Progenitor cell of endocrine pancreas (in vitro differentiated cells): ENCODE measurements around the gene ANKRD33B. TPM values are rescaled to one million over a fixed set of nuclear protein-coding genes. Genes with fewer than 3 reads are reported as not detected.
A peak's percentile ranks its signal among the peaks of the same experiment; 100 is the strongest.

Experiments
- DNase-seq: peaks from one replicate; pipeline ENCODE4 v3.0.0; 2021; ENCODE audit warnings: low spot score; ENCODE audit not compliant: unreplicated experiment
- H3K27ac Mint-ChIP-seq: 2 replicates; pipeline ENCODE4 v1.8.0; 2021; ENCODE audit warnings: mild to moderate bottlenecking, moderate library complexity, mixed read lengths
- H3K27me3 Mint-ChIP-seq: 2 replicates; pipeline ENCODE4 v1.8.0; 2021; ENCODE audit warnings: mixed read lengths
- H3K36me3 Mint-ChIP-seq: 2 replicates; pipeline ENCODE4 v1.8.0; 2022; ENCODE audit warnings: mixed read lengths; ENCODE audit not compliant: insufficient read depth
- H3K4me1 Mint-ChIP-seq: 2 replicates; pipeline ENCODE4 v1.8.0; 2021; ENCODE audit warnings: low read depth, mixed read lengths
- H3K4me3 Mint-ChIP-seq: 2 replicates; pipeline ENCODE4 v1.8.0; 2021; ENCODE audit warnings: low read depth, mild to moderate bottlenecking, moderate library complexity, mixed read lengths
- H3K9me3 Mint-ChIP-seq: 2 replicates; pipeline ENCODE4 v1.8.0; 2021; ENCODE audit warnings: low read depth, mixed read lengths
- total RNA-seq: library from RNA; stranded (reverse); gene quantifications from 2 replicates; pipeline ENCODE4 v1.2.1, GENCODE V29; 2021
- TF ChIP-seq, protein P1 (sequence below): fragments of 200-600 bp; sonication (generic); IDR thresholded peaks from one replicate; pipeline ENCODE4 v1.5.0; 2021; ENCODE audit warnings: antibody characterized with exemption, mild to moderate bottlenecking; ENCODE audit not compliant: unreplicated experiment

The ANKRD33B gene
- total RNA-seq, 1 donor from 2014 or later = 2.1 TPM

DNA sequence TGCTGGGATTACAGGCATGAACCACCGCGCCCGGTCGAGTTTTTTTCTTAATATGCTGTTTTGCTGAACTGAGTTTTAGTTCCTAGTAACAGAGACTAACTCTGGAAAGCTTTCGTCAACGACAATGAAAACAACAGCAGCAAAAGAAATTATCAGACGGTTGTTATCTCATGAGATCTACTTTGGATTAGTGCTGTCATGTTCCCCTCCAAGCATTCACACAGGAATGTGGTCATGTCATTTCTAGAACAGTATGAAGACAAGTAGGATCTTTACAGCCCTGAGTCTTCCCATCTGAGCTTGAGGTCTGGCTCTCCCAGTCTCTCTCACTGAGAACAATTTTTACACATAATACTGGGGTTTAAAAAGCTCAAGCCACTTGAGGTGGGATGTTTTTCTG lies 4.0 kb upstream of the ANKRD33B start:
- no peak for DNase-seq
- Mint-ChIP-seq H3K4me3 (no peak overlapping the region), H3K4me1 (peaks cover 7% of the 10 kb centered on the region), H3K36me3 (no peaks in the 10 kb centered on the region), H3K27ac (peak overlapping the region; percentile 57), H3K27me3 (peaks cover 58% of the 10 kb centered on the region), H3K9me3 (no peaks in the 10 kb centered on the region)
- TF ChIP-seq, protein P1, sequence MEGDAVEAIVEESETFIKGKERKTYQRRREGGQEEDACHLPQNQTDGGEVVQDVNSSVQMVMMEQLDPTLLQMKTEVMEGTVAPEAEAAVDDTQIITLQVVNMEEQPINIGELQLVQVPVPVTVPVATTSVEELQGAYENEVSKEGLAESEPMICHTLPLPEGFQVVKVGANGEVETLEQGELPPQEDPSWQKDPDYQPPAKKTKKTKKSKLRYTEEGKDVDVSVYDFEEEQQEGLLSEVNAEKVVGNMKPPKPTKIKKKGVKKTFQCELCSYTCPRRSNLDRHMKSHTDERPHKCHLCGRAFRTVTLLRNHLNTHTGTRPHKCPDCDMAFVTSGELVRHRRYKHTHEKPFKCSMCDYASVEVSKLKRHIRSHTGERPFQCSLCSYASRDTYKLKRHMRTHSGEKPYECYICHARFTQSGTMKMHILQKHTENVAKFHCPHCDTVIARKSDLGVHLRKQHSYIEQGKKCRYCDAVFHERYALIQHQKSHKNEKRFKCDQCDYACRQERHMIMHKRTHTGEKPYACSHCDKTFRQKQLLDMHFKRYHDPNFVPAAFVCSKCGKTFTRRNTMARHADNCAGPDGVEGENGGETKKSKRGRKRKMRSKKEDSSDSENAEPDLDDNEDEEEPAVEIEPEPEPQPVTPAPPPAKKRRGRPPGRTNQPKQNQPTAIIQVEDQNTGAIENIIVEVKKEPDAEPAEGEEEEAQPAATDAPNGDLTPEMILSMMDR = no peak

DNA sequence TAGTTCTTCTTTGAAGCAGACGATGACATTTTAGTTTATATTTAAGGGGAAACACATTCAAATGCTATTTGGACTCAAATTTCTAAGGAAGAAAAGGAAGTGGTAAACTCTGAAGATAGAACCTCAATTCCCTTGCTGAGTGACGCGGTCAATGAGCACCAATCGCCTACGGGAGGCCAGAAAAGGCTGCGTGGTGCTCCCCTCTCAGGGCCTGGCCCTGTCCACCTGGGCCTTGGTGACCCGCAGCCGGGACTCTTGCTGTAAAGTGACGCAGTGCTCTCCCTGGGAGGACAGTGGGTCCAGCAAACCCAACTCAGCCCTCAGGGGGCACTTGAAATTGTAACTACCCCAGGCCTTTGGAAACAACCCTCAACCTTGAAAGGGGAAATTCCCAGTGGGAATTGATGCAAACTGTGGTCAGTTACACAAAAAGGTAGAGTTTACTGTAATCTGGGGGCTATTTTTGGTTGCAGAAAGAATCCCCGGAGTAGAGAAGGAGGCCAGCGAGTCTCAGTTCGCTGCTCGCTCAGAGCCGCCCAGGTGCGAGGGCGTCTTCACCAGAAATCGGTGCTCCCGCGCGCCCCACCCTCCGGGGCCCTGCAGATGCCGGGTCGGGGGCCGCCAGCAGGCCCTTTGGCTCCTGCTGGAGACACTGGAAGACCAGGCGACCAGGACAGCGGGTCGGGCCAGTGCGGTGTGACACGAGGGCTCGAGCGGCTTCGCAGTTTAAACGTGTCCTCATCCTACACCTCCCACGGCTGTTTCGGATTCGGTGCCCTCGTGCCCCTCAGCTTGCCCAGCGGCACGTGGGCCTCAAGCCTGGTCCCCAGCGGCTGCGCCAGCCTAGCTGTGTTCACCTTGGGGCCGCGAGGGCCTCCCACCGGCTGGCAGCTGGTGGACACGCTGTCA lies 1.4 kb upstream of the ANKRD33B start:
- TF ChIP-seq, protein P1 = no peak
- DNase-seq = no peak

GRCh38 chr5:10563110-10563944 lies 543 bp upstream of the ANKRD33B start:
- no peak for DNase-seq
- Mint-ChIP-seq H3K36me3 (no peaks in the 10 kb centered on the region), H3K4me3 (peak overlapping the region; percentile 53), H3K27me3 (peaks cover 71% of the 10 kb centered on the region), H3K9me3 (no peaks in the 10 kb centered on the region), H3K4me1 (peaks cover 5% of the 10 kb centered on the region), H3K27ac (no peak overlapping the region)
- TF ChIP-seq, protein P1 = no peak

More for the DNA sequence above, 1.4 kb upstream of the ANKRD33B start:
- Mint-ChIP-seq H3K4me1 (peaks cover 10% of the 10 kb centered on the region), H3K27me3 (peaks cover 65% of the 10 kb centered on the region), H3K4me3 (no peak overlapping the region), H3K27ac (no peak overlapping the region), H3K36me3 (no peaks in the 10 kb centered on the region), H3K9me3 (no peaks in the 10 kb centered on the region)

- no peak for DNase-seq
- H3K36me3 Mint-ChIP-seq = no peaks in the 10 kb centered on the region
- H3K4me1 Mint-ChIP-seq = peaks cover 5% of the 10 kb centered on the region
- TF ChIP-seq, protein P1 = no peak
- no peak overlapping the region for H3K27ac Mint-ChIP-seq
- H3K27me3 Mint-ChIP-seq = peaks cover 64% of the 10 kb centered on the region
- H3K9me3 Mint-ChIP-seq = no peaks in the 10 kb centered on the region
- H3K4me3 Mint-ChIP-seq = peak overlapping the region; percentile 76
Measured at GRCh38 chr5:10564838-10565784, 1.2 kb downstream of the ANKRD33B start.
